C4-2B (cell line): Measurements from ENCODE around the gene MPP2.

ENCODE experiments used
- CTCF ChIP-seq: fragments of 450-650 bp; conservative IDR thresholded peaks from 2 replicates; pipeline ENCODE4 v1.5.1; 2017; ENCODE audit warnings: mild to moderate bottlenecking
- ZFX ChIP-seq: fragments of 450-650 bp; IDR thresholded peaks from 2 replicates; pipeline ENCODE4 v1.6.1; 2017

DNA sequence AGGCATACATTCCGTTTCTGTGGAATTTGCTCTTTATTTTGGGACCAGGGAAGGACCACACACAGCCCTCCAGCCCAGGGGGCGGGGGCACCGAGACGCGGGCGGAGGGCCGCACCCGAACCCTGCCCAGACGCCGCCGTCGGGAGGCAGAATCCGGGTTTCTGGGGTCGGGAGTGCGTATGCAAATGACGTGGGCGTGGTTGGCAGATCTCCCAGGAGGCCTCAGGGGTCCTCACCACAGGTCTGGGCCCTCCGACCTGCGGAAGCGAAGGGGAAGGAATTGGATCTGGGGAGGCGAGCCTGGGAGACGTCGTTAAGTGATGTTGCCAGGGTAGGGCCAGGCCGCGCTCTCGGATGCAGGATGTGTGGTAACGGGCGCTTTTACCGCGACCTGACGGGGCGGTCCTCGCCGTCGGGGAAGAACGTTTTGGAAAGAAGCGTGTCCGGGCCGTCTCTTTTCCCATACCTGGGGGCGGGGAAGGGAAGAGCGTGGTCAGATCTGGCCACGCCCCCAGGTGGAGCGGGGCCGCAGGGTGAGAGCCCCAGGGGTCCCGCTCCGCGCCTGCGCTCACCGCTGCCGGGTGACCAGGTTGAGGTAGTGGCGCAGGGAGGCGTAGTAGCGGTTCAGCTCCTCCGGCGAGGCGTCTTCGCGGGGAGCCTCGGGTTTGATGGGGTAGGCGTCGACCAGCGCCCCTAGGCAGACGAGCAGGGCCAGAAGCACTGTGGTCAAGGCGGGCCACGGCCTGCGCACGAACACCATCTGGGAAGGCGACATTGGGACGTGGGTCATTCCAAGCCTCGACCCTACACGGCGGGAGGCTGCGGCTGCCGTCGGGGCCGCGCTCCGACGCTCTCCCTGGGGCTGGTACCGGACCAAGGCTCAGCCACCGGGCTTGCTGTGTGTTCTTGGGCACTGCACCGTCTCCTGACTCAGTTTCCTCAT, 45.7 kb upstream of the MPP2 start:
- TF ChIP-seq CTCF (no peak), ZFX (no peak)
